Prostate gland (tissue), 2 donors: ENCODE data around the gene CDK11A.

Source experiments
- CTCF ChIP-seq, 4 experiments: fragments of 200-600 bp in 2 of 4; fragments of 450-650 bp in 2 of 4; sonication (generic) in 2 of 4; IDR thresholded peaks; 1 replicate in 3 of 4; 2 replicates in 1 of 4; pipeline ENCODE4 v1.5.1; 2016 to 2019; ENCODE audit warnings: antibody characterized with exemption in 4 of 4, mild to moderate bottlenecking in 2 of 4, moderate library complexity in 2 of 4
- POLR2A ChIP-seq: fragments of 450-650 bp; IDR thresholded peaks from one replicate; pipeline ENCODE4 v1.6.1; 2016; ENCODE audit warnings: antibody characterized with exemption, mild to moderate bottlenecking
- POLR2AphosphoS5 ChIP-seq: sonication (generic); formaldehyde crosslinking; IDR thresholded peaks from one replicate; pipeline ENCODE4 v1.6.1; 2017; ENCODE audit warnings: antibody characterized with exemption

GRCh38 chr1:1680031-1680911 is 43.9 kb downstream of the CDK11A start:
- TF ChIP-seq CTCF (IDR thresholded peaks at IDR 0.05) (no peak), POLR2A (no peak), POLR2AphosphoS5 (no peak)
